Vagina (tissue), 2 donors: ENCODE measurements around the gene GTPBP6. TPM values are rescaled to one million over a fixed set of nuclear protein-coding genes. Genes with fewer than 3 reads are reported as not detected.

ENCODE experiments used
- DNase-seq, 2 donors: peaks; one replicate each; pipeline ENCODE4 v3.0.0-alpha.2; 2017; ENCODE audit errors: extremely low spot score in 2 of 2
- H3K27ac ChIP-seq: fragments of 200-600 bp; sonication (generic); one replicate; pipeline ENCODE4 v1.5.1; 2019
- H3K27me3 ChIP-seq: fragments of 200-600 bp; sonication (generic); one replicate; pipeline ENCODE4 v1.5.1; 2019
- H3K36me3 ChIP-seq, 2 donors: fragments of 200-600 bp; sonication (generic); one replicate each; pipeline ENCODE4 v1.5.1; 2017 to 2019
- H3K4me1 ChIP-seq: fragments of 200-600 bp; sonication (generic); one replicate; pipeline ENCODE4 v1.5.1; 2019
- H3K4me3 ChIP-seq, 2 donors: fragments of 200-600 bp; sonication (generic); 1 replicate in 1 of 2; 2 replicates in 1 of 2; pipeline ENCODE4 v1.5.1; 2016 to 2019
- H3K9me3 ChIP-seq: fragments of 200-600 bp; sonication (generic); one replicate; pipeline ENCODE4 v1.5.1; 2019
- CTCF ChIP-seq, 3 experiments: fragments of 450-650 bp in 2 of 3; fragments of 200-600 bp in 1 of 3; sonication (generic) in 1 of 3; IDR thresholded peaks; one replicate each; pipeline ENCODE4 v1.5.1; 2017 to 2019; ENCODE audit warnings: antibody characterized with exemption in 3 of 3, mild to moderate bottlenecking in 2 of 3, moderate library complexity in 2 of 3
- POLR2A ChIP-seq, 2 donors: fragments of 450-650 bp; IDR thresholded peaks; one replicate each; pipeline ENCODE4 v1.6.1; 2017; ENCODE audit warnings: antibody characterized with exemption in 2 of 2, mild to moderate bottlenecking in 2 of 2, moderate library complexity in 2 of 2
- POLR2AphosphoS5 ChIP-seq, 2 donors: sonication (generic); formaldehyde crosslinking; IDR thresholded peaks; one replicate each; pipeline ENCODE4 v1.9.0; 2017; ENCODE audit warnings: antibody characterized with exemption in 2 of 2, mild to moderate bottlenecking in 2 of 2, low read depth in 1 of 2; ENCODE audit not compliant: insufficient read depth in 1 of 2
- intact Hi-C: fragments of 100-400 bp; cut with DNase I; formaldehyde crosslinking; loops from one replicate; pipeline ENCODE4 v1.15.1; 2023
- total RNA-seq: library from RNA; depleted of rRNA; stranded (reverse); fragments of >200 nt; gene quantifications from one replicate; pipeline ENCODE4 v1.2.3, GENCODE V29; 2016

The GTPBP6 gene
- total RNA-seq = 30.9 TPM

GRCh38 chrX:318739-319578 is at the start of gene GTPBP6:
TSS of gene GTPBP6 (minus strand) at chrX:318796. CDS start at chrX:318787, 9 bp downstream.
- Histone ChIP-seq H3K27me3 (no peaks in the 10 kb centered on the region), H3K36me3 (peaks cover 0 to 10% of the 10 kb centered on the region in 2 donors), H3K9me3 (no peaks in the 10 kb centered on the region), H3K4me3 (peak within 1 kb of the TSS; percentile 96 to 99), H3K27ac (peak within 1 kb of the TSS; percentile 97), H3K4me1 (peaks cover 15% of the 10 kb centered on the region)
- peak in 1 of 3 experiments; percentile 12 for TF ChIP-seq CTCF (IDR thresholded peaks at IDR 0.05)
- peak in 1 of 2 donors; percentile 67 for TF ChIP-seq POLR2A (IDR thresholded peaks at IDR 0.05)
- TF ChIP-seq POLR2AphosphoS5 (IDR thresholded peaks at IDR 0.05; ENCODE audit: insufficient read depth in 1 of 2, low read depth in 1 of 2) = peak; percentile 74 to 90
- intact Hi-C loops = loop anchor here (2.0 kb wide), 1 partner anchor 68 kb away; the partner anchor contains the start of gene PPP2R3B
- peak; percentile 99 to 100 for DNase-seq

DNA sequence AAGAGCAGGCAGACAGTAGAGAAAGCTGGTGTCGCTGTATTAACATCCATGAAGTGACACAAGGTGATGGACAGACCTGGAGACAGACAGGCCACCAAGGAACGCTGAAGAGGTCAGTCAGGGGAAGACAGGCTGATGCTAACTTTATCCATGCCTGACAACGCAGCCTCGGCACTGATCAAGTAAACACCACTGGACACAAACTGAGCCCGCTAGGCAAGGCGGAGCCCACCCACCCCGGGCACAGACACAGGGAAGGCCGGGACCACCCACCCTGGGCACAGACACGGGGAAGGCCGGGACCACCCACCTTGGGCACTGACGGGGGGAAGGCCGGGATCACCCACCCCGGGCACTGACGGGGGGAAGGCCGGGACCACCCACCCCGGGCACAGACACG is 49.3 kb upstream of the GTPBP6 start:
- intact Hi-C loops = no loop called here
- no peak overlapping the region for H3K27ac ChIP-seq
- H3K4me3 ChIP-seq = no peak overlapping the region
- no peak for TF ChIP-seq POLR2AphosphoS5 (IDR thresholded peaks at IDR 0.05; ENCODE audit: insufficient read depth in 1 of 2, low read depth in 1 of 2)
- no peak for TF ChIP-seq POLR2A (IDR thresholded peaks at IDR 0.05)
- TF ChIP-seq CTCF (IDR thresholded peaks at IDR 0.05) = no peak
- H3K36me3 ChIP-seq = no peaks in the 10 kb centered on the region
- H3K9me3 ChIP-seq = no peaks in the 10 kb centered on the region
- no peak for DNase-seq
- H3K27me3 ChIP-seq = no peaks in the 10 kb centered on the region
- peaks cover 3% of the 10 kb centered on the region for H3K4me1 ChIP-seq

- TF ChIP-seq POLR2A (IDR thresholded peaks at IDR 0.05) (no peak), CTCF (IDR thresholded peaks at IDR 0.05) (no peak), POLR2AphosphoS5 (IDR thresholded peaks at IDR 0.05; ENCODE audit: insufficient read depth in 1 of 2, low read depth in 1 of 2) (no peak)
- H3K27ac ChIP-seq = no peak overlapping the region
- H3K36me3 ChIP-seq = no peaks in the 10 kb centered on the region
- H3K4me3 ChIP-seq = no peak overlapping the region
- intact Hi-C loops = no loop called here
- no peaks in the 10 kb centered on the region for H3K4me1 ChIP-seq
- no peaks in the 10 kb centered on the region for H3K9me3 ChIP-seq
- DNase-seq = no peak
- no peaks in the 10 kb centered on the region for H3K27me3 ChIP-seq
These were observed 48.8 kb upstream of the GTPBP6 start for GRCh38 chrX:367349-367748.

GRCh38 chrX:363621-364375 is 45.2 kb upstream of the GTPBP6 start:
- intact Hi-C loops = no loop called here
- Histone ChIP-seq H3K27ac (no peak overlapping the region), H3K4me3 (no peak overlapping the region), H3K27me3 (no peaks in the 10 kb centered on the region), H3K4me1 (no peaks in the 10 kb centered on the region), H3K36me3 (peaks cover 0 to 24% of the 10 kb centered on the region in 2 donors), H3K9me3 (peaks cover 10% of the 10 kb centered on the region)
- no peak for TF ChIP-seq POLR2AphosphoS5 (IDR thresholded peaks at IDR 0.05; ENCODE audit: insufficient read depth in 1 of 2, low read depth in 1 of 2)
- TF ChIP-seq POLR2A (IDR thresholded peaks at IDR 0.05) = no peak
- no peak for TF ChIP-seq CTCF (IDR thresholded peaks at IDR 0.05)
- DNase-seq = no peak
